Stimulated activated CD4-positive, alpha-beta T cell treated with anti-CD3 and anti-CD28 coated beads, Interleukin-4, amount 100 ng/mL, for 24 hours (primary cell): Measurements from ENCODE around the gene ZP1.

Experiments used
- DNase-seq: peaks from one replicate; pipeline ENCODE4 v3.0.0-alpha.2; 2020

ZP1 gene

DNA sequence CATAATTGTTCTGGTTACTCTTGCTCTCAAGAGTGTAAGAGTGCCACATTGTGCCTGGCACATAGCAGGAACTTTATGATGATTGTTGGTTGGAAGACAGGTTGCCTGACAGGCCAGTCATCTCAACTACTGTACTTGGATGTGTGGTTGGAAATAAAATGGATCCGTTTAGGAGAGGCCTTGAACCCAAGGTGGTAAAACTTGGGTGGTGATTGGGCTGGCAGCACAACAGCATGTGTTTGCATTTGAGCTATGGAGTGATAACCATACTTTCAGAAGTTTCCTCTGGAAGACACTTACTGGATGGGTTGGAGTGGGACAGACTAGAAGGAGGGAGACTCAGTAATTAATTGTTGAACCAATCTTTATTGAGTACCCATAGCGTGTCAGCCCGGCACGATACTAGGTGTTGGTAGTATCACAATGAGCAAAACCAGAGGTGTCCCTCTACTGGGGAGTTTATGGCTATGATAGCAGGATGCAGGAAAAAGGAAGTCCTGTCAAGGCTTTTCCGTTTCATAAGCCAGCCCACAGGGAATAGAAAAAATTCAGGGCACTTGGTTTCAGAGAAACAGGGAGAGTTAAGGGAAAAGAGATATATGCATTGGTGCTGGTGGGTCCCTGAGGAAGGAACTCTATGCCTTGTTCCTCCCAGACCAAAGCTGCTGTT lies 43.5 kb downstream of the ZP1 start:
- no peak for DNase-seq

DNA sequence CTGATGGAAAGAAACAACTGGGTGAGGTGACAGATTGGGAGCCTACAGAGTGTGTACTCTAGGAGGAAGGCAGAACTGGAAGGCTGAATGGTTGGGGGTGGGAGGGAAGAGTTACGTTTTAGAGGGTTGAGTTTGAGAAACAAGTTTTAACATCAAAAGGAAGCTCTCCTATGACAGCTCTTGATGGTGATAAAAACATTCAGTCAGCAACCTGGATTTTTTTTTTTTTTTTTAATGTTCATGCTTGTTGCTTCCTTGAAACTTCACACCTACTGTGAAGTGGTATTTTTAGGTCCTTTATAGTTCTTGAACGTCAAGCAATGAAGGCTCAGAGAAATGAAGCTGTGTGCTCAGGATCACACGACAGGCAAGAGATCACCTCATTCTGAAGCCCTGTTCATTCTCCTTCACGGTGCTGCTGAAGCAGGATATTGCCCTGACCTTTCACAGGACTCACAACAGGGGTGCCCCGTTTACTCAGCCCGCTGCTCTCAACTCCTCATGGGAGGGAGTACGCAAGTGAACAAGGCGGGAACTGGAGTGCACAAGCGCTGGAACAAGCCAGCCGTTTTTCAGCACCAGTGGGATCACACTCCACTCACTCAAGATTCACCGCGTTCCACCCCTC lies 45.0 kb downstream of the ZP1 start:
- peak; percentile 7 for DNase-seq

DNA sequence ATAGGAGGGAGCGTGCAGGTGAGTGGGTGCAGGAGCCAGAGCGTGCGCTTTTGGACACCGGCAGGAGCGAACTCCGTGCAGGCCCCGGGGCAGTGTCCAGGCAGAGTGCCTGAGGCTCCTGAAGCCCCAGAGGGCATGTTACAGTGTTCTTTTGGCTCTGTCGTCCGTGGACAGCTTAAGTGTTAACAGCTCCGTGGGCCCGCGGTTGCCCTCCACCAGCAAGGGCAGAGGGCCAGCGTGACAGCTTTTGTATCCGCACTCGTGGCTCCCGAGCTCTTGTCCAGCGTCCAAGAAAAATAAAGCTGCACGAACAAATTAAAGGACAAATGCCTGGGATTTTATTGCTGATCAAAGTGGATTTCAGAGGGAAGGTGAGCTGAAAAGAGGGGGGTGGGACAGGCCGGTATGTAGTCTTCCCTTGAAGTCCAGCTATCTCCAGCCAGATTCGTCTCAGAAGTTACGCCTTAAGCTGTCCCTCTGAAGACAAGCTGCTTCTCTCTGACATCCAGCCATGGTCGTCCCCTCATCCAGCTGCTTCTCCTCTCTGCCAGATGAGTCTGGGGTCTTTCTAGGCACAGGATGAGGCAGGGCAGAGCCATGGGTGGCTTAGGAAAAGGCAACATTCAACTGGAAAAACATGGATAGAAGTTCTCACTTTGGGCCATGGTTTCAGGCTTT lies 45.6 kb downstream of the ZP1 start:
- DNase-seq: no peak

DNA sequence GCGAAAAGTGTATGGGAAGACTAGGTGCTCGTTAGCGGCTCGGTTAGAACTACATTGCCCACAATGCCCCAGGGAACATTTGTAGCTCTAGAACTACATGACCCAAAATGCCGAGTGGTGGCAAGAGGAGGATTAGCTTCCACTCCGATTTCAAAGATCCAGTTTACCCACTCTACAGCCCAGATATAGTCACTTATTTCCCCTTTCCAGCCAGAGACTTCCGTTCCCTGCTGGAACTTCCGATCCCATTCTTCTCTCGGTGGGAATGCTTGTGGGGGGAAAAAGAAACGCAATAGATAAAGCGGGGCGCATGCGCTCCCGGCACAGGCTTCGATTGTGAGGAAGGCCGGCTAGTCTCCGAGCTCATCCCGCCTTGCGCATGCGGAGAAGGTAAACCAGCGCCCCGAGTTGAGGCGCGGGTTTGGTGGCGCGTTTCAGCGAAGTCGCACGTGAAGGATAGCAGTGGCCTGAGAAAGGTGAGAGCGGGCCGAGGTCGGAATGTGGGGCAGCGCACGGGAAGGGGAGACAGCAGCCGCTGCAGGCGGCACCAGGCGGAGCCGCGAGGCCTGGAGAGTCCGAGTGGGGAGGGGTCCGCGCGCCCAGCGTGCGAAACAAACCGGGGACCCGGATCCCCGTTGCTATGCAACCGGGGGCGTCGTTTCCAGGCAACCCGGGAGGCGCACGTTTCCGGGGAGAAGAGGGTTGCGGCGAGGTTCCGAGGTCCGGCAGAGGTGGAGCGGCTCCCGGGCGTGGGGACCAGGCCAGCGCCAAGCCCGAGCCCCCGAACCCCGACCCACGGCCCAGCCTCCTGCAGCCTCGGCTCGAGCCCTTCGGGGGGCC lies 46.7 kb downstream of the ZP1 start, which contains the start of gene TMEM109:
TSS of gene TMEM109 (plus strand) at position 366 of the 840 bp plus-strand sequence. CDS start 5,536 bp downstream, outside the sequence.
- peak; percentile 90 for DNase-seq

DNA sequence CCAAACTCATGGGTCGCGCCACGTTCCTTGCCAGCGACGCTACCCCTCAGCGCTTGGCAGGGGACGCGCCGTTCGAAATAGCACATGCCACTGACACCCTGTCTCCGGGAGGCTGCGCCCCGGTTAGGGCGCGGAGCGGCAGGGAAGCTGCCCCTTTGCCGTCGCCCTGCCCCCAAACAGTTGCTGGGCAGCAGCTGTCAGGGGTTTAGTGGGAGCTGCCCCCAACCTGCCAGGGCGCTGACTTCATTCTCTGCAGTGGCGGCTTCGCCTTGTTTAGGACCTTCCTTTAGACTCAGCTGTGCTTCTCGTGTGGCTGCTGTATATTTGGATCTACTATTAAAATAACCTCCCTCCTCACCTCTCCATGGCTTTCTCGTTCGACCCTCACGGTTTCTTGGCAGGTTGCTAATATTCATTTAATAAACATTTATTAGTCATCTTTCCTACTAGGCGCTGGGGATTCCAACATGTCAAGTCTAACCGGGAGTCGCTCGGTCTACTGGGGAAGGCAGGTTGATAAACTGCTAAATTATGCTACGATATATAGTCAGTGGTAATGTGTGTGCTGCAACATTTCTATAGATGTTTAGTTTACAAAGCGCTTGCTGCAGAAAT lies 47.4 kb downstream of the ZP1 start:
- DNase-seq: peak; percentile 17

DNA sequence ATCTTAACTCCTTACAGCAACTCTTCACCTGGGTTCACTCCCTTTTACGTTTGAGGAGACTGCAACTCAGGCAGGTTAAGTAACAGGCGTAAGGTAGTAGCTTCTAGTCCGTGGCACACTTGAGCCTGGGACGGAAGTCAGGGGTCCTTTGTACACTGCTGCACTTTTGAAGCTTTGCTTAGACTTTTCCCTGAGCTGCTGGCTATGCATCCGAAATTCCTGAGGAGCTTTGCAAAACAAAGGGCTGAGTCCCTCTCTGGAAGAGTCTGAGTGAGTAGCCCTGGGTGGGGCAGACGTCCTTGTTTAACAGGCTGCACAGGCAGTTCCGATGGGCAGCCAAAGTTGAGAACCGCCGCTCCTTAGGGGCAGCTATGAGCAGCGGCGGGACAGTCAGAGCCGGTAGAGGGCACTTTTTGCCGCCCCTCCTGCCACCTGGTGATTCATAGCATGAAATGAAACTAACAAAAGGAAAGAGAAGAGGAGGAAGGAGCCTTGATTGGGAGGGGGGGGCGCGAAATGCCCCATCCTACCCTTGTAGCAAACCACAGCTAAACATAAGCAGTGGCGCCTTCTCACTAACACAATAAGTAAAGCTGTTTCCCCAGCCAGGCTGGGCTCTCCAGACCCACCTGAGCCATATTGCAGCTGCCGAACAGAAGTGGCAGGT lies 48.0 kb downstream of the ZP1 start:
- DNase-seq: peak; percentile 77

DNA sequence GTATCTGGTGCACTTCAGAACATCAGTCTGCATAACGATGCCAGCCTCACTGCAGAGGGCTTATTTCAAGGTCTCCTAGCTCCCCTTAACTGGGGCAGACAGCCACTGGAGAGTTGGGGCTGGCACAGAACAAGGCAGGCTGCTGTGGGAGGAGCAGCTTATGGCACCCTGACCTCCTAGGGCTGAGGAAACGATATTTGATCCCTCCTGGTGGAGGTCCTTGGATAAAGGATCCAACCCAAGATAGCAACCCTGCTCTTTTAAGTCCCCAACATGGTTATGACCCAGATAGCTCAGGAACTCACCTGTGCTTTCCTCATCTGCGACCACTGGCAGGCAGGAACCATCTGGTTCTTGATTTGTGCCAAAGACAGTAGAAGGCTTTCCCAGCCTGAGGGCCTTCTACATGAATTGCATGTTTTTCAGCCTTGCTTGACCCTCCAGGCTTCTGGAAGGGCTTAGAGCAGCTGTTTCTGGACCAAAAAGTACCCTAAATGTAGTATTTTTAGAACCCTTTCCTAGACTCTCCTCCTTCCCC lies 49.4 kb downstream of the ZP1 start:
- no peak for DNase-seq

DNA sequence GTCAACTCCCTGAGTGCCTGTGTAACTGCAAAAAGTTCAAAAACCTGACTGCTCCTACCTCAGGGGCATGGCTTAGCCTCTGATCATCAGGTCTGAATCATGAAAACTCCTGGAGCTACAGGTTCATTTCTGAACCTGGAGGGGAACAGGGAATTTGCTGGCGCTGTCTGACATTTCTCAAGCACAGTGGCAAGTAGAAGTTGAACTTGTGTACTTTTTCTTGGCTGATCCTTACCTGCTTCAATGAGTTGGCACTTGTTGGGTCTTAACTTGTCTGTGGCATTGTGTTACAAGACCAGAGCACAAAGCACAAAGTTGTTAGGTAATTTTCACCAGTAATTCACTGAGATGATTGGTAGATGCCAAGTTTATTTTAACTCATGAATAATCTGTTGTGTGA lies 49.9 kb downstream of the ZP1 start:
- no peak for DNase-seq

DNA sequence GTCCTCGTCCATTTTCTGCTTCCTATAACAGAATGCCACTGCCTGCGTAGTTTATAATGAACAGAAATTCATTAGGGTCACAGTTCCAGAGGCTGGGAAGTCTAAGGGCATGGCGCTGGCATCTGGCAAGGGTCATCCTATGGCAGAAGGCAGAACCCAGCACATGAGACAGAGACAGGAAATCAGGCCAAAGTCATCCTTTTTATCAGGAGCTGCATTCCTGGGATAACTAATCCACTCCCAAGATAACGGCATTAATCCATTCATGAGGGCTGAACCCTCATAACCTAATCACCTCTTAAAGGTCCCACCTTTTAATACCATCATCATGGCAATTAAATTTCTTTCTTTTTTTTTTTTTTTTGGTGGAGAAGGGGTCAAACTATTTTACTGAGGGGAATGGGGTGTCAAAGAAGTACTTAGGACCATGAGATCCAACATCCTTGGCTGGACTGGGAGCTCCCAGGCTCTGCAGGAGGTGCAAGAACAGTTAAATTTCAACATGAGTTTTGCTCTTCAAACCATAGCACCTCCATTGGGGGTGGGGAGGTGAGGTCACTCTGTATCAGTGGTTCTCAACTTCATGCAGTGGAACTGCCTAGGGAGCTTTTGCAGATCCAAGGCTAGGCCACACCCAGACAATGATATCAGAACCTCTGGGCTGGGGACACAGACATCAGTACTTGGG lies 51.1 kb downstream of the ZP1 start:
- no peak for DNase-seq

DNA sequence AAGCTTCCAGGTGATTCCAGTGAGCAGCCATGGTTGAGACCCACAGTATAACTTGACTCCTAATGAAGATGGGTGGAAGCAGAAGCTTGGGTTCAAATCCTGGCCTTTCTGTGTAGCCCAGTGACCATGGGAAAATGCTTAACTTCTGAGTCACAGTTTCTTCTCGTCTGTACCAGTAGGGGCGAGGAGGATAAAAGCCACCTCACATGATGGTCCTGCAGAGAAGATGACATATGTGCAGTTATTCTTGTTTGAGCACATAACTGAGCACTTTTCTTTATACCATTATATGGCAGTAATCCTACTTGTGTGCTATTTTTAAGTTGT lies 51.6 kb downstream of the ZP1 start:
- DNase-seq: no peak

DNA sequence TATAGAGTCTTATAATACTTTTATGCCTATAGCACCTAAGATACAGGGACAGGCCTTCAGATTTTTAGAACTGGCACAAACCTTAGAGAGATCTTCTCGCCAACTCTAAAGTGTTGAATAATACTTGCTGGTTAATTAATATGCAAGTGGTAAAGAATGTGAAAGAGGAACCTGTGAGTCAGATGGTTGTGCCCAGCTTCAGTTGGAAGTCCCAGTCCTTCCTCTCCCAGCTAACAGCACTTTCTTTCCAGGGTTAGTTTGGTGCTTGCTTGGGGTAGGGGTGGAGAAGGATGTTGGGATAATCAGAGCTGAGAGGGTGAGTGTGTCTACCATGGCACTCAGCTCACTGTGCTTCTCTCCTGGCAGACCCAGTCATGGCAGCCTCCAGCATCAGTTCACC lies 52.0 kb downstream of the ZP1 start:
- DNase-seq: no peak

DNA sequence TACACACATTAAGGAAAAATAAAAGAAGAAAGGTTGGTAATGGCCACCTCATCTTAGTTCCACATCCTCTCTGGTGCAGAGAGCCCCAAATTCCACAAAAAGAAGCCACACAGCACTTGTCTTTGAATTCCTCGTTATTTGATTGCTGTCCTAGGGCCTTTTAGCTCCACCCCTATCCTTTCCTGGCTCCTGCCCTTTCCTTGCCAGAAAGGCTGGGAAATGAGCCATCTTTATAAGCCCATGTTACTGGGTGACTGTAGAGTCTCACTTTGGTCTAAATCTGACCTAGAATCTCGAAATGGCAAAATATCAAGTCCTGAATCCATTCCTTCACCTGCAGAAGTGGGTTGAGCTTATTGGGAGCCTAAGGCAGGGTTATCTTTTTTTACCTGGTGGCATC lies 52.6 kb downstream of the ZP1 start:
- no peak for DNase-seq

DNA sequence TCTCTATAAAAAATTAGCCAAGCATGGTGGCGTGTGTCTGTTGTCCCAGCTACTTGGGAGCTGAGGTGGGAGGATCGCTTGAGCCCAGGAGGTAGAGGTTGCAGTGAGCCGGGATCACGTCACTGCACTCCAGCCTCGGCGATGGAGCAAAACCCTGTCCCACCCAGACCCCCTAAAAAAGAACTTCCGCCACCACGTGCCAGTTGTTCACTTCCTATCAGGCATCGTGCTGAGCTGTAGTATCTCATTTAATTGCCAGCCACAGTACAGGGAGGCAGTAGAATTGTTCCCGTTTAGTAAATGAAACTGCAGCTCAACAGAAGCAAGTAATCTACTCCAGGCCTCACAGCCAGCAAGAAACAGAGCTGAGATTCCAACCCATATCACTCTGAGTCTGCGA lies 53.9 kb downstream of the ZP1 start:
- no peak for DNase-seq

DNA sequence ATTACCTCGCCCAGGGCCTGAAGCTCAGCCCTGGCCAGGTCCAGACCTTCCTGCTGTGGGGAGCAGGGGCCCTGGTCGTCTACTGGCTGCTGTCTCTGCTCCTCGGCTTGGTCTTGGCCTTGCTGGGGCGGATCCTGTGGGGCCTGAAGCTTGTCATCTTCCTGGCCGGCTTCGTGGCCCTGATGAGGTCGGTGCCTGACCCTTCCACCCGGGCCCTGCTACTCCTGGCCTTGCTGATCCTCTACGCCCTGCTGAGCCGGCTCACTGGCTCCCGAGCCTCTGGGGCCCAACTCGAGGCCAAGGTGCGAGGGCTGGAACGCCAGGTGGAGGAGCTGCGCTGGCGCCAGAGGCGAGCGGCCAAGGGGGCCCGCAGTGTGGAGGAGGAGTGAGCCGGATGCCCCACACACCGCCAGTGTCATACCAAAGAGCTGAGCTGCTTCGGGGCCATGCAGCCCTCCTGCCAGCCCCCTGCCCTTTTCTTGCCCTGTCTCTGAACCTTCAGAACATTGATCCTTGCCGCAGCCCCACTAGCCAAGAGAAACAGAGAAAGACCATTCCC lies 54.5 kb downstream of the ZP1 start:
- no peak for DNase-seq

DNA sequence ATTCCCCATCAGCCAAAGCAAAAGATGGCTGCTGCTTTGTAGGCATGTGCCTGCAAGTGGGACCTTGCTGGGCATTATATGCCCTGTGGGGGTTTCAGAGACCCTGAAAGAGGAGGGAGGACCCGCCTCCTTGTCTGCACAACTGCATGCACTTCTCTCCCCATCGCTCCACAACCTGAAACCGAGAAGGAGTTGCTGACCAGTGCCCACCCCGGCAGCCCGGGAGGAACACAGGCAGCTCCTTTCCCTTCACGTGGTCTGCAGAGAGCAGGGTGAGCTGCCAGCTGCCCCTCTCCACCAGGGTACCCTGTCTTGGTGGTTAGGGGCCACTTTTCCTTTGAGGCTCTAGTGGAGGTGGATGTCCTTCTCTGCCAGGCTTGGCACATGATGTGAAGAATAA lies 55.6 kb downstream of the ZP1 start:
- DNase-seq: no peak

DNA sequence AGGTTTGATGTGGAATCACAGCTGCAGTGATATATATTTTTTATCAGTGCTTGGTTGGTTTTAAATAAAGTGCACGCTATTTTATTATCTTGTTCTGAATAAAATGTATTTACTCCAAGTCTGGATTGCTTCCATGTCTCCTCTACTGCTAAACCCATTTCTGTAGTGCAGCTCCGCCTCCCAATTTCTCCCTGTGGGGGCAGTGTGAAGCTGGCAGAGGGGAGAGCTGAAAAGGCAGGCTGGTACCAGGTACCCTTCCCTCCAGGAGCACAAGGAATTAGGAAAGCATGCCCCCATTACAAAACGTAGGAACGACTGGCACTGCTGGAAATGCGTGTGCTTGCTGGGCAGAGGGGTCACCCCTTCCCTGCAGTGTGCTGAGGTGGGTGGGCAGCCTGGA lies 56.0 kb downstream of the ZP1 start:
- no peak for DNase-seq

DNA sequence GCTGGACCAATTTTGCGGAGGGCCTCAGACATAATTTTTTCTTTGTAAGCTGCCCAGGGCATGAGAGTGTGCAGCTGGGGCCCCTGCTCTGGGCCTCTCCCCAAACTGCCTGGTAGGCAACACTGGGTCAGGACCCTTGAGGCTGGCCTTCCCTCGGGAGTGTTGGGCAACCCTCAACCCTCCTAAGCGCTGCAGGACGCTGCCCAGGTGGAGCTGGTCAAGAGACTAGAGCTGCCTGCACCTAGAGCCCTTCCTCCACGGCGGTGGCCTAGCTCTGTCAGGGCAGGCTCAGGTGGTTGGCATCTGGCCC lies 56.4 kb downstream of the ZP1 start:
- no peak for DNase-seq

DNA sequence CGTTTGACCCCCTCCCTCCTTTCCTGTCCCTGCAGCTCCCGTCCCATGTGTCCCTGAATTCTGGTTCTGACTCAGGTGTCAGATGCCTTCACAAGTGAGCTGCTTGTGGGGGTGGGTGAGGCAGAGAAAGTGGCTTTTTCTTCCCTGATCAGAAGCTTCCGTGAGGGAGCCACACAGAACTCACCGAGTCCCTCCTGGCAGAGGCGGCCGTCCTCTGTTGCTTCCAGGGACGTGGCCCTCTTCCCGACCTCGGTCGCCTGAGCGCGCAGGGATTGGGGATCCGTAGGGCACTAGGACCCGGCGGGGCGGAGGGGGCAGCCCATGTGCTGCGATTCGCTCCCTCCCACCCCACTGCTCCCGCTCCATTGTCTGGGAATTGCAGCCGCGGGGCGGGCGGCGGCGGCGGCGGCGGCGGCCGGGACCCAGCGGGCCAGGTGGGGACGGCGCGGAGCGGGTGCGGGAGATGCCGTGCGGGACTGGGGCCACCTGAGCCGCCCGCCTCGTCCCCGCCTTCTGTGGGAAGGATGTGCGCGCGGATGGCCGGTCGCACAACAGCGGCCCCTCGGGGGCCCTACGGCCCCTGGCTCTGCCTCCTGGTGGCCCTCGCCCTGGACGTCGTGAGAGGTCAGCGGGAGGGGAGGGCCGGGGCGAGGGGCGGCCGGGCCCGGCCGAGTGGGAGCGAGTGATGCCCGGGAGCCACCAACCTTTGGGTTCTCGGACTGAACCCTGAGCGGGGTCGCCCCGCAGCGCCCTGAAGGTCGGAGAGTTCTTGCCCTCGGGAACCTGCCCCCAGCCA lies 57.0 kb downstream of the ZP1 start, which contains the start of gene TMEM132A:
TSS of gene TMEM132A (plus strand) at position 351 of the 796 bp plus-strand sequence. CDS start at position 525, 174 bp downstream.
- peak; percentile 6 for DNase-seq
